Posterior vena cava (tissue), 2 donors: ENCODE results near the gene CD63. TPM values are rescaled to one million over a fixed set of nuclear protein-coding genes. Genes with fewer than 3 reads are reported as not detected.
"Not testable (repeated sequence)": the region's sequence is repeated elsewhere in the genome, so short reads cannot be mapped to it uniquely, and the experiment has no call there.

ENCODE experiments used
- DNase-seq: peaks from one replicate; pipeline ENCODE4 v3.0.0-alpha.2; 2020; ENCODE audit warnings: low spot score
- intact Hi-C, 2 donors: fragments of 100-400 bp; cut with DNase I; formaldehyde crosslinking; loops; one replicate each; pipeline versions ENCODE4 v1.14.1 to v1.14.2; 2022 to 2023
- long read RNA-seq, 2 donors: library from polyadenylated mRNA; unstranded; transcript quantifications; one replicate each; pipeline ENCODE4 v2.0.0, GENCODE V29; 2020 to 2021
- total RNA-seq, 2 donors: library from RNA; stranded (reverse); fragmentation: NEBNext Ultra II Directional; extraction: Animal tissue kit (Norgen Biotek cat#: 25700); gene quantifications; one replicate each; pipeline ENCODE4 v1.2.1, GENCODE V29; 2021
- donor health status: DM: yes; HTN: yes; CAD: no.
- donor health status: DM: yes; HTN: yes; CAD: no.

The CD63 gene
- total RNA-seq: 1,000 to 10,000 TPM; 1,385 to 1,570 TPM
- long read RNA-seq, donor 1, transcript CD63-205 (3 exons, 499 nt): minor isoform, 7 of 199 reads
- long read RNA-seq, donor 1, transcript CD63-214 (7 exons, 949 nt): minor isoform, 8 of 199 reads
- long read RNA-seq, donor 1, transcript CD63-201 (8 exons, 1,070 nt): major isoform, 161 of 199 reads
- long read RNA-seq, donor 1, transcript CD63-208 (8 exons, 1,233 nt): minor isoform, 5 of 199 reads
- long read RNA-seq, donor 1, partial matches to known transcripts: 13 of 199 reads
- long read RNA-seq, donor 1, other reads (novel, unspliced or antisense): 3 of 199 reads
- long read RNA-seq, donor 2, transcript CD63-201 (8 exons, 1,070 nt): major isoform, 390 of 464 reads
- long read RNA-seq, donor 2, transcript CD63-208 (8 exons, 1,233 nt): minor isoform, 31 of 464 reads
- long read RNA-seq, donor 2, transcript CD63-214 (7 exons, 949 nt): minor isoform, 19 of 464 reads
- long read RNA-seq, donor 2, partial matches to known transcripts: 10 of 464 reads
- long read RNA-seq, donor 2, other reads (novel, unspliced or antisense): 8 of 464 reads

GRCh38 chr12:55728939-55729818 is at the start of gene CD63:
Gene CD63 (minus strand): TSS chr12:55729009. CDS start chr12:55728341, 668 bp downstream.
- intact Hi-C loops: loop anchor here in 1 of 2 donors (5.0 kb wide), 1 partner anchor 47 kb away; a partner anchor contains a TSS
- DNase-seq: peak; percentile 97

DNA sequence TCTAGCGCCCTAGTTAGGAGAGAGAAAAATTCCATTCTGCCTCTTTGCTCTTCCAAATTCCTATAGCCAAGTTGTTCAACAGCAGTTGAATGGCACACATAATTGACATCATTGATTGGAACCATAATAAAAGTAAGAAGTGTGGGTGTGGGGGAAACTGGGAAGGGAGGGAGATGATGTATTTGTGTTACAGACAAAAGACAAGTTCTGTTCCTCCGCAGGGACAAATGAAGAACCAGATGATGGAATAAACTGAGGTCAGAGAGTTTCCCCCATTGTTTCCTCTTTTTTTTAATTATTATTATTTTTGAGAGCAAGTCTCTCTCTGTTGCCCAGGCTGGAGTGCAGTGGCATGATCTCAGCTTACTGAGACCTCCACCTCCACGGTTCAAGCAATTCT is 49.0 kb upstream of the CD63 start:
- intact Hi-C loops: no loop called here
- no peak for DNase-seq

DNA sequence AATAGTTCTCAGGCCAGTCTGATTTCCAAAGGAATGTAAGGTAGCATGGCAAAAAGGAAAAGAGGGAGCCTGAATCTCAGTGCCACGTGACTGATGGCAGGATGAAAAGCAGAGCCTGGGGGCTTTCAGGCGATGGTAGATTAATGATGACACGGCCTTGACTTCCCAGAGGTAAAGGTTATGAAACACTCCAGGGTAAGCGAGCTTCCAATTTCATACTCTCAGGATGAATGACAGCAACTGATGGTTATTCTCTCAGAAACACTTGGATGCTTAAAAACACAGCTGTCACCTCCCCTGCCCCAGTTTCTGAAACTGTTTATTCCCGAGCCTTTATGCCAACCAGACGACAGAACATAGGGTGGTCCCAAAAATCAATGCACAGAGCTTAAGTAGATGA is 42.9 kb upstream of the CD63 start:
- intact Hi-C loops: no loop called here

GRCh38 chr12:55767156-55767555 is 38.3 kb upstream of the CD63 start:
- no peak for DNase-seq
- intact Hi-C loops: no loop called here

More for the DNA sequence above, 42.9 kb upstream of the CD63 start:
- DNase-seq: no peak

GRCh38 chr12:55765736-55766290 is 37.0 kb upstream of the CD63 start:
- no peak for DNase-seq
- intact Hi-C loops: no loop called here

- no peak for DNase-seq
Observed at GRCh38 chr12:55762646-55763045, 33.8 kb upstream of the CD63 start.

DNA sequence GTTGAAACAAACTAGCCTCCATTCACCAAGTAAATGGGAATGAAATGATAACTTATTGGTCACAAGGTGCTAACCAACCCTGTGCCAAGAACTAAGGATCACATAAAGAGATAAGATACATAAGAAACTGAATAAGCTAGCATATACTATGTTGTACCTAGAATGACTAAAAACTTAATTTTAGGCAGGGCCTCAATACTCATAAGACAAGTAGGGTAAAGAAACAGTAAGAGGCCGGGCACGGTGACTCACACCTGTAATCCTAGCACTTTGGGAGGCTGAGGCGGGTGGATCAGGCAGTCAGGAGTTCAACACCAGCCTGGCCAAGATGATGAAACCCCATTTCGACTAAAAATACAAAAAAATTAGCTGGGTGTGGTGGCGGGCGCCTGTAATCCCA is 31.9 kb upstream of the CD63 start:
- intact Hi-C loops: no loop called here
- DNase-seq: no peak

More at GRCh38 chr12:55762646-55763045, 33.8 kb upstream of the CD63 start:
- intact Hi-C loops: no loop called here

DNA sequence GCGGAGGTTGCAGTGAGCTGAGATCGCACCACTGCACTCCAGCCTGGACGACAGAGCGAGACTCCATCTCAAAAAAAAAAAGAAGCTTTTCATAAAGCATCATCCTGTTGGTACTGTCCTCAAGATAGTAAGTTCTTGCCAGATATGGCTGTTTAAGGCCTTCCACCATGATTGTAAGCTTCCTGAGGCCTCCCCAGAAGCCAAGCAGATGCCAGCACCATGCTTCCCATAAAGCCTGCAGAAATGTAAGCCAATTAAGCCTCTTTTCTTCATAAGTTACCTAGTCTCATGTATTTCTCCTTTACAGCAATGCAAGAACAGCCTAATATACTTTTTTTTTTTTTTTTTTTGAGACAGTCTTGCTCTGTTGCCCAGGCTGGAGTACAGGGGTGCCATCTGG is 29.8 kb upstream of the CD63 start:
- intact Hi-C loops: loop anchor here in 1 of 2 donors (10.0 kb wide), 1 partner anchor 266 kb away; the partner anchor contains the start of gene IKZF4
- DNase-seq: not testable (repeated sequence)

DNA sequence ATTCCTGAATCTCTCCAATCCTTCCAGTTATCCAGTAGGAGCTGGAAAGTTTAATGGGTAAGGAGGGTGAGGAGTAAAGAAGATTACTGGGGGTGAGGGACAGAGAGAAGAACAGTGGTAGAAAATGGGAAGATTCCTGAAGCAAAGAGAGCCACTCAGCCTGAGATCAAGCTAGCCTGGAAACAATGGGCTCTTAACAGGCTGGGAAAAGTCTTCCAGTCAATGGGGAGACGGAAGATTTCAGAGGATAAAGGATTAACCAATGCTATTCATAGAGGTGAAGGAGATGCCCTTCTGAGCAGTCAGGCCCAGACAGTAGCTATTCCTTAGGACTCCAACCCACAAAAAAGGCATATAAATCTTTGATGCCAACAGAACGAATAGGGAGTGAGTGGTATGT is 28.9 kb upstream of the CD63 start:
- intact Hi-C loops: loop anchor here in 1 of 2 donors (10.0 kb wide), 1 partner anchor 267 kb away; the partner anchor contains the start of gene IKZF4
- DNase-seq: no peak

DNA sequence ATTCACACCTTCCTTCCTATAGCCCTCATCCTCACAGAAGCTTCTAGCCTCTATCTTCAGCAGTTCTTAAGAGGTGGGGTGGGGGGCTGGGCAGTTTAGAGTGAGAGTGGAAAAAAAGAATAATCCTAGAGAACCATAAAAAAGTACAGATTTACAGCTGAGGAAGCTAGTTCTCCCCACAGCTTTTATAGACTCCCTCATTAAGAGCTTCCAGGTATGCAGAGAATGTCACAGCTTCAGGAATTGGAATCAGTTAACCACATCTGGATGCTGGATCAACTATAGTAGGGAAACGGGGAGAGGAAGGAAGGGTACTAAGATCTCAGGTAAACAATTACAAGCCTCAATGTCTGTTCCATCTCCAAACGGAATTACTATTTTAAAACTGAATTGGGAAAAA is 26.4 kb upstream of the CD63 start:
- no peak for DNase-seq
- intact Hi-C loops: loop anchor here in 1 of 2 donors (10.0 kb wide), 1 partner anchor 270 kb away; the partner anchor contains the start of gene IKZF4

DNA sequence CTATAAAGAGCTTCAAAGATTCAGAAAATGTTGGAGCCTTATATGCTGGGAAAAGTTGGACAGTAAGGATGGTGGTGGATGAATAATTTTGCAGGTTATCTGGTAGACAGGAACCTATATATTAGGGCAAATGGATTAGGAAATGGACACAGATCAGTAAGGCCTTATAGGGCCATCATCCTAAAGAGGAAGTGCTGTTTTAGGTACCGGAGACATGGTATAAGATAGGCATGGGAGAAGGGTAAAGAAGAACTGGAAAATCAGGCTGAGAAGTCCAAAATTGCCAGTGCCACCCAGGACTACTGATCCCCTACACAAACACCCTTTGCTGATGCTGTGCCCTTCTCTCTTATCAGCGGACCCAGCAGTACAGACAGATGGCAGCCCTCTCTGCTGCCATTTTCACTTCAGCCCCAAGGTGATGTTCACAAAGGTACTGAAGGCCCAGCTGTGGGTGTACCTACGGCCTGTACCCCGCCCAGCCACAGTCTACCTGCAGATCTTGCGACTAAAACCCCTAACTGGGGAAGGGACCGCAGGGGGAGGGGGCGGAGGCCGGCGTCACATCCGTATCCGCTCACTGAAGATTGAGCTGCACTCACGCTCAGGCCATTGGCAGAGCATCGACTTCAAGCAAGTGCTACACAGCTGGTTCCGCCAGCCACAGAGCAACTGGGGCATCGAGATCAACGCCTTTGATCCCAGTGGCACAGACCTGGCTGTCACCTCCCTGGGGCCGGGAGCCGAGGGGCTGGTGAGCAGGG is 19.6 kb upstream of the CD63 start:
- DNase-seq: no peak
- intact Hi-C loops: loop anchor here in 1 of 2 donors (5.0 kb wide), 1 partner anchor 59 kb away; no protein-coding TSS in a partner anchor

DNA sequence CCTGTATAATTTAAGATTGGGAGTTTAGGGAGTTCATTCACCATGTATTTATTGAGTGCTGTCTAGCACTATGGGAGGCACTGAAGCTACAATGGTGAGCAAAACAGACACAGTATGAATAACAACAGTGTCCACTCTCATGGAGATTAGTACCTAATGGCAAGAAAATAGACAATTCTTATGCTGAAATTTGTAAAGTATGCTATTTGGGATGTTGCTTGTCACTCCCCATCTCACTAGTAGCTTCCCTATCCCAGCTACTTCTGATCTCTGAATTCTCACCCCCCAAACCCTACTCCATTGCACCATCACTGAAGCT is 18.1 kb upstream of the CD63 start:
- intact Hi-C loops: loop anchor here in 1 of 2 donors (5.0 kb wide), 1 partner anchor 60 kb away; no protein-coding TSS in a partner anchor
- no peak for DNase-seq

- DNase-seq: no peak
- intact Hi-C loops: loop anchor here in 1 of 2 donors (5.0 kb wide), 1 partner anchor 61 kb away; no protein-coding TSS in a partner anchor
Observed at GRCh38 chr12:55746174-55746912, 17.5 kb upstream of the CD63 start.

- DNase-seq: peak; percentile 60
- intact Hi-C loops: loop anchor here in 1 of 2 donors (5.0 kb wide), 1 partner anchor 62 kb away; no protein-coding TSS in a partner anchor
Observed at GRCh38 chr12:55745361-55746173, 16.8 kb upstream of the CD63 start.

GRCh38 chr12:55744340-55745030 is 15.7 kb upstream of the CD63 start:
- intact Hi-C loops: loop anchor here (5.0 kb wide), 3 partner anchors 63 to 193 kb away; partner anchors contain the start of gene DGKA (in 1 of the 2)
- DNase-seq: peak; percentile 28
